ENCODE results near the gene CD22. TPM values are rescaled to one million over a fixed set of nuclear protein-coding genes. Genes with fewer than 3 reads are reported as not detected.

The CD22 gene
- polyA plus RNA-seq, 4 donors = 6.3 to 51.9 (median 12.3) TPM

- DNase-seq (ENCODE audit: low read depth in 4 of 4, low spot score in 2 of 4) = no peak
Measured at GRCh38 chr19:35294859-35295791, 33.9 kb upstream of the CD22 start.

GRCh38 chr19:35295792-35296462, 33.1 kb upstream of the CD22 start:
- no peak for DNase-seq (ENCODE audit: low read depth in 4 of 4, low spot score in 2 of 4)

- DNase-seq (ENCODE audit: low read depth in 4 of 4, low spot score in 2 of 4) = no peak
Measured at GRCh38 chr19:35296644-35297514, 32.1 kb upstream of the CD22 start.

- DNase-seq (ENCODE audit: low read depth in 4 of 4, low spot score in 2 of 4) = no peak
Measured at GRCh38 chr19:35297515-35297848, 31.5 kb upstream of the CD22 start.

GRCh38 chr19:35297922-35298321, 31.1 kb upstream of the CD22 start:
- DNase-seq (ENCODE audit: low read depth in 4 of 4, low spot score in 2 of 4) = no peak

- no peak for DNase-seq (ENCODE audit: low read depth in 4 of 4, low spot score in 2 of 4)
Measured at GRCh38 chr19:35298561-35298972, 30.4 kb upstream of the CD22 start.

- DNase-seq (ENCODE audit: low read depth in 4 of 4, low spot score in 2 of 4) = no peak
Measured at GRCh38 chr19:35299523-35300338, 29.3 kb upstream of the CD22 start.

GRCh38 chr19:35300339-35300649, 28.7 kb upstream of the CD22 start:
- no peak for DNase-seq (ENCODE audit: low read depth in 4 of 4, low spot score in 2 of 4)

GRCh38 chr19:35301961-35302360, 27.0 kb upstream of the CD22 start:
- DNase-seq (ENCODE audit: low read depth in 4 of 4, low spot score in 2 of 4) = no peak

GRCh38 chr19:35302446-35302845, 26.5 kb upstream of the CD22 start:
- no peak for DNase-seq (ENCODE audit: low read depth in 4 of 4, low spot score in 2 of 4)

- DNase-seq (ENCODE audit: low read depth in 4 of 4, low spot score in 2 of 4) = no peak
Measured at GRCh38 chr19:35303357-35303915, 25.6 kb upstream of the CD22 start.

- no peak for DNase-seq (ENCODE audit: low read depth in 4 of 4, low spot score in 2 of 4)
Measured at GRCh38 chr19:35304036-35304435, 25.0 kb upstream of the CD22 start.

- DNase-seq (ENCODE audit: low read depth in 4 of 4, low spot score in 2 of 4) = no peak
Measured at GRCh38 chr19:35305181-35305580, 23.8 kb upstream of the CD22 start.

- no peak for DNase-seq (ENCODE audit: low read depth in 4 of 4, low spot score in 2 of 4)
Measured at GRCh38 chr19:35306473-35307246, 22.3 kb upstream of the CD22 start.

GRCh38 chr19:35307931-35308330, 21.1 kb upstream of the CD22 start:
- DNase-seq (ENCODE audit: low read depth in 4 of 4, low spot score in 2 of 4) = no peak

- DNase-seq (ENCODE audit: low read depth in 4 of 4, low spot score in 2 of 4) = no peak
Measured at GRCh38 chr19:35308910-35309309, 20.1 kb upstream of the CD22 start.

GRCh38 chr19:35309481-35310279, 19.3 kb upstream of the CD22 start:
- DNase-seq (ENCODE audit: low read depth in 4 of 4, low spot score in 2 of 4) = peak in 3 of 4 donors; percentile 50 to 77 (median 66)

GRCh38 chr19:35310331-35310730, 18.7 kb upstream of the CD22 start:
- no peak for DNase-seq (ENCODE audit: low read depth in 4 of 4, low spot score in 2 of 4)
